ENCODE results near the gene ALDH1A3.

ALDH1A3 gene

DNA sequence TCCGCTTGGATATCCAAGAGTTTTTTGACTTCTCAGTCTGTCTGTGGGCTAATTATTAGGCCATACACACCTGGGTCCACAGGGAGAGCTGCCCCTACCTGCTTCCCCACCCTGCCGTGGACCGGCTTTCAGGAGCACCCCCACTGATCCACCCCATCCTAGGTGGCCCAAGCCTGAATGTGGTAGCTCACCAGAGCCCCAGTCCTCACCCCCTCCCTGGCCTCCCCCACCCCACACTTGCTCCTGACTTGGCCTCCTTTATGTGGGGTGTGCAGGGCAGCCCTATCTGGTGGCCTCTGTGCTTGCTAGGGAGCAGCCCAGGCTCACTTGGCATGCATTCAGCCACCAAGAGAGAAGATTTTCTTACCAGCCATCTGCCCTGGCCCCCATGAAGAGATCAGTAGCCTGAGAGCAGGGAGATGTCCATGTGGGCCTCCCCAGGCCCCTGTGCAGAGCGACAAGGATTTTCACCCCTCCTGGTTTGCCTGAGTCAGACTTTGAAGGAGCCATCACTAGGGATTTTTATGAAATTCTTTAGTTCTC is 50.7 kb downstream of the ALDH1A3 start:
- Mint-ChIP-seq H3K27me3 (peaks cover 46% of the 10 kb centered on the region), H3K4me3 (no peak overlapping the region), H3K9me3 (no peaks in the 10 kb centered on the region), H3K27ac (ENCODE audit: low read depth) (no peak overlapping the region), H3K4me1 (peaks cover 7% of the 10 kb centered on the region), H3K36me3 (ENCODE audit: insufficient read depth) (peaks cover 3% of the 10 kb centered on the region)
- no peak for ATAC-seq (replicated peaks; ENCODE audit: extremely low read depth, poor library complexity, severe bottlenecking)
- DNase-seq (ENCODE audit: low spot score in 2 of 2): no peak

DNA sequence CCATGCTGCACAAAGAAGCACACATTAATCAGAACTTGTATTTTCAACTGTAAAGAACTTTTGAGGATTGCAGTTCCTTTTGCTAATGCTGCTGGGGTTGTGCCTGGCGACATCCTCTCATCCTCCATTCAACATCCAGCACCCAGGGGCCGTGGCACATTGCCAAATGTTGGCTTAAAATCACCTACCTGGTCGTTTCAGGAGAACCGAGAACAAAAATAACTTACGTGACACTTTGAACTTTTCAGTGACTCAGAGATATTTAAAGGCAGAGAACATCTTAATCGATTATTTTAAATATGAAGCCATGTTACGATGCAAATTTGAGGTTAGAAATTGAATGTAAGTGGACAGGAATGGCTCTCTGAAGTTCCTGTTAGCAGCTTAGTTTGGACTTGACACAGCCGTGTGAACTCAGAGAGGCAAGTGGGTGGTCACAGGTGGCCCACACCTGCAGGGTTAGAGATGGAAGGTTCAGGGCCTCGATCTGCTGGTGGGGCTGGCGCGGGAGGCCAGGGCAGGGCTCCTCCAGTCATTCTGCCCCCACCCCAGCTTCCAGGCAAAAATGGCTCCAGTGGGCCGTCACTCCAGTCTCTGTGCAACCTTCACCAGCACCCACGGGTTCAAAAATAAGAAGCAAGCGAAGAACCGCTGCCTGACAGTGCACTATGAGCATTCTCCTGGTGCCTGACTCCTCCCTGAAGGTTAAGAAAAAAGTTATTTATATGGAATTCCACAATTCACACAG is 51.7 kb downstream of the ALDH1A3 start:
- H3K27me3 Mint-ChIP-seq: peaks cover 46% of the 10 kb centered on the region
- H3K4me3 Mint-ChIP-seq: no peak overlapping the region
- ATAC-seq (replicated peaks; ENCODE audit: extremely low read depth, poor library complexity, severe bottlenecking) (no peak), DNase-seq (ENCODE audit: low spot score in 2 of 2) (no peak)
- peaks cover 3% of the 10 kb centered on the region for H3K36me3 Mint-ChIP-seq (ENCODE audit: insufficient read depth)
- H3K9me3 Mint-ChIP-seq: no peaks in the 10 kb centered on the region
- peaks cover 7% of the 10 kb centered on the region for H3K4me1 Mint-ChIP-seq
- H3K27ac Mint-ChIP-seq (ENCODE audit: low read depth): no peak overlapping the region

DNA sequence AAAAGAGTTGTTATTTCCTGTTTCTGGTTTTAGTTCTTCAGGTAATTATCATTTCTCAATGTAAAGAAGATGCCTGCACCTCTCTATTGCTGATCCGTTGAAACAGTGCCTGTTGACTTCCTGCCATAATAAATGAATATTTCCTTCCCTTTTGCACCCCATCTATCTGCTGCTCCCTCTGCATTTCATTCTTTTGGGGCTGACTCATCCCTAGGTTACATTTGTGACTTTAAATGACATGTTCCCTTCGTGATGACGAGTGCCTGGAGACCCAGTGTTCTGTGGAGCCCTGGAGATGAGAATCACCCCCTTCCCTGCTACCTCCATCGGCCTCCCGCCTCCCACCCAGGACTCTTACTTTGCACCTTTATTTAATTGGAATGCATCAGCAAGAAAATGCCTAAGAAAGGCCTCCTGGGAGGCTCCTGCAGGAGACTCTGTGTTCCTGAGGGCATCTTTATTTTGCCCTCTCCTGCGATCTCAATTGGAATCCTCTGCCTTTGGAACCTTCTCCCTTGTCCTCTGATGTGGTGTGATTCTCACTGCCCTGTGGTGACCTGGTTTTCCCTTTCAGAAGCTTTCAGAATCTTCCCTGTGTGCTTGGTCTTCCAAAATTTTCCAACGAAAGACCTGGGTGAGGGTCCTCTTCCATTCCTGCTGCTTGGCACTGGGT is 53.2 kb downstream of the ALDH1A3 start:
- DNase-seq (ENCODE audit: low spot score in 2 of 2) (no peak), ATAC-seq (replicated peaks; ENCODE audit: extremely low read depth, poor library complexity, severe bottlenecking) (no peak)
- H3K27ac Mint-ChIP-seq (ENCODE audit: low read depth): no peak overlapping the region
- peaks cover 46% of the 10 kb centered on the region for H3K27me3 Mint-ChIP-seq
- peaks cover 7% of the 10 kb centered on the region for H3K4me1 Mint-ChIP-seq
- peaks cover 3% of the 10 kb centered on the region for H3K36me3 Mint-ChIP-seq (ENCODE audit: insufficient read depth)
- no peak overlapping the region for H3K4me3 Mint-ChIP-seq
- no peaks in the 10 kb centered on the region for H3K9me3 Mint-ChIP-seq

DNA sequence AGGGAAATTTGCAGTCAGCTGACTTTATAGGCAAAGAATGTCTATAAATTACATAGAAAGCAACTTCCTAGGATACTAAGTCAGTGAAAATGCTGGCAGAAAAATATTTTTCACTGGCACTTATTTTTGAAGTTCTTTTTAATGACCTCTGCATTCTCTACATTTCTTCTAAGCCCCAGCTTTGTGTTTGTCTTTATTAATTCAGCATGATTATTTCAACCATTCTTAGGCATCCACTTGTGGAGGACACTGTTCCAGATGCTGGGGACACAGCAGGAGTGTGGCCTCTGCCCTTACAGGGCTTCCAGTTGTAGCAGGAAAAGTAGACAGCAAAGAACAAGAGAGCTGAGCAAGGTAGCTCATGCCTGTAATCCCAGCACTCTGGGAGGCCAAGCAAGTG is 54.5 kb downstream of the ALDH1A3 start:
- Mint-ChIP-seq H3K27me3 (peaks cover 36% of the 10 kb centered on the region), H3K36me3 (ENCODE audit: insufficient read depth) (peaks cover 1% of the 10 kb centered on the region), H3K4me3 (no peak overlapping the region), H3K27ac (ENCODE audit: low read depth) (no peak overlapping the region), H3K4me1 (peaks cover 7% of the 10 kb centered on the region), H3K9me3 (no peaks in the 10 kb centered on the region)
- ATAC-seq (replicated peaks; ENCODE audit: extremely low read depth, poor library complexity, severe bottlenecking): no peak
- DNase-seq (ENCODE audit: low spot score in 2 of 2): no peak

DNA sequence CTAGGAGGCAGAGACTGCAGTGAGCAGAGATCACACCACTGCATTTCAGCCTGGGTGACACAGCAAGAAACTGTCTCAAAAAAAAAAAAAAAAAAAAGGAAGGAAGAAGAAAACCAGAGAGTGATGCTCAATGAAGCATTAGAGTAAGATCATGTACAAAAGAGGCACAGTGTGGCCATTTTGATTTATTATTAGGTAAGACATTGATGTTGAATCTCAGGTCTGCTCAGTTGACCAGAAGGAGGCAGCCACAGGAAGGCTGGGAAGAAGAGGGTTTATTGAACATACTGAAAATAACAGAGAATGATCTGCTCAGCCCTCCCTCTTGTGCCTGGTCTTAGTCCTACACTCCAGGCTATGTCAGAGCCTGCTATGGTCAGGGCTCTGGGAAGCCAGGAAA is 55.1 kb downstream of the ALDH1A3 start:
- ATAC-seq (replicated peaks; ENCODE audit: extremely low read depth, poor library complexity, severe bottlenecking) (no peak), DNase-seq (ENCODE audit: low spot score in 2 of 2) (no peak)
- no peaks in the 10 kb centered on the region for H3K9me3 Mint-ChIP-seq
- peaks cover 1% of the 10 kb centered on the region for H3K36me3 Mint-ChIP-seq (ENCODE audit: insufficient read depth)
- peaks cover 7% of the 10 kb centered on the region for H3K4me1 Mint-ChIP-seq
- no peak overlapping the region for H3K27ac Mint-ChIP-seq (ENCODE audit: low read depth)
- H3K27me3 Mint-ChIP-seq: peaks cover 31% of the 10 kb centered on the region
- H3K4me3 Mint-ChIP-seq: no peak overlapping the region

DNA sequence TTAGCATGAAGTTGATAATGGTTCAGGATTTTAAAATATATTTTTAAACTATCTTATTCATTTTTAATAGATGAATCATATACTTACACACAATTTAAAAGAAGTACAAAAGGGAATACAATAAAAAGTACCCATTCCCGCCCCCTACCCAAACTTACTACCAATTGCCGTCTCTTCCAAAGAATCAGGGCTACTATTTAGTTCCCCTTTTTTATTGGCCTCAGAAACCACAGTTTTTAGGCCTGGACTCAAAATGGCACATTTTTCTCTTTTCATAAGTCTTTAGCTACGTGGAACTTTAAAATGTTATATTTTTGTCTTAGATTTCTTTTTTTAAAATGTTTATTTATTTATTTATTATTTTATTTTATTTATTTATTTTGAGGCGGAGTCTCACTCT is 57.5 kb downstream of the ALDH1A3 start:
- peaks cover 17% of the 10 kb centered on the region for H3K27me3 Mint-ChIP-seq
- DNase-seq (ENCODE audit: low spot score in 2 of 2) (no peak), ATAC-seq (replicated peaks; ENCODE audit: extremely low read depth, poor library complexity, severe bottlenecking) (no peak)
- no peak overlapping the region for H3K4me3 Mint-ChIP-seq
- no peak overlapping the region for H3K27ac Mint-ChIP-seq (ENCODE audit: low read depth)
- no peaks in the 10 kb centered on the region for H3K9me3 Mint-ChIP-seq
- H3K4me1 Mint-ChIP-seq: peaks cover 7% of the 10 kb centered on the region
- no peaks in the 10 kb centered on the region for H3K36me3 Mint-ChIP-seq (ENCODE audit: insufficient read depth)

DNA sequence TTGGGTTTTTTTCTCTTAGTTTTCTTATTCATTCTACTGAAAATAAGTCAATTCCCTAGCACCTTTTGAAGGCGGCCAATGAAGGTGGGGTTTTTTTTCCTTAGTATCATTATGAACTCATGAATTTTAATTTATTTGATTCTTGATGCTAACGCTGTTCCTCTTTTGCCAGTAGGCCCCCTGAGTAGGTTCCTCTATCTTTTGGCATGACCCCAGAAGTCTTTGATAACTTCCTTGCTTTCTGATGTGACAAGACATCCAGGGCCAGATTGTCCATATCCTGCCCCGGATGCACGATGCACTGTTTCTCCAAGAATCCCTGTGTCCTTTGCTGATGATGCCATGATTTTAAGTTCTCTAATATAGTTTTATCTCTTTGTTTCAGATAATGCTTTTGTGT is 60.2 kb downstream of the ALDH1A3 start:
- Mint-ChIP-seq H3K27ac (ENCODE audit: low read depth) (no peak overlapping the region), H3K9me3 (no peaks in the 10 kb centered on the region), H3K4me3 (no peak overlapping the region), H3K36me3 (ENCODE audit: insufficient read depth) (no peaks in the 10 kb centered on the region), H3K4me1 (no peaks in the 10 kb centered on the region), H3K27me3 (no peaks in the 10 kb centered on the region)
- DNase-seq (ENCODE audit: low spot score in 2 of 2) (no peak), ATAC-seq (replicated peaks; ENCODE audit: extremely low read depth, poor library complexity, severe bottlenecking) (no peak)

DNA sequence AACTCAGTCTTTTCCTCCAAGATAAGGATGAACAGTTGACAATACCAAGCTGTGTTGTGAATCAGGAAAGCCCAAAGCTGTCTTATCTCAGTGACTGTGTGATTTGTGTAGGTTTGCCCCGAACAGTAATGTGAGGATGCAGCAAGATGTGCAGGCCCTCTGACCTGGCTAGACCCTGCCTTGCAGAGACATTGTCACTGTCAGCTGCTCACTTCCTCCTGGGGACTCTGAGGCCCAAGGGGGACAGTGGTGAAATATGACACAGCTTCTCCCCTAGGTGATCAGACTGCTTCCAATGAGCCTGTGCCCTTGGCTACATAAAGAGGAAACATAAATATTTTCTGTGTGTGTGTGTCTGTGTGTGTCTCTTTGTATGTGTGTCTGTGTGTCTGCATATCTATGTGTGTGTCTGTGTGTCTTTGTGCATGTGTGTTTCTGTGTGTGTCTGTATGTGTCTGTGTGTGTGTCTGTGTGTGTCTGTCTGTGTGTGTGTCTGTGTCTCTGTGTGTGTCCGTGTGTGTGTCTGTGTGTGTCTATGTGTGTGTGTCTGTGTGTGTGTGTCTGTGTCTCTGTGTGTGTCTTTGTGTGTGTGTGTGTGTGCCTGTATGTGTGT is 61.2 kb downstream of the ALDH1A3 start:
- Mint-ChIP-seq H3K9me3 (no peaks in the 10 kb centered on the region), H3K4me3 (no peak overlapping the region), H3K36me3 (ENCODE audit: insufficient read depth) (no peaks in the 10 kb centered on the region), H3K27me3 (no peaks in the 10 kb centered on the region), H3K27ac (ENCODE audit: low read depth) (no peak overlapping the region), H3K4me1 (no peaks in the 10 kb centered on the region)
- ATAC-seq (replicated peaks; ENCODE audit: extremely low read depth, poor library complexity, severe bottlenecking): no peak
- no peak for DNase-seq (ENCODE audit: low spot score in 2 of 2)

DNA sequence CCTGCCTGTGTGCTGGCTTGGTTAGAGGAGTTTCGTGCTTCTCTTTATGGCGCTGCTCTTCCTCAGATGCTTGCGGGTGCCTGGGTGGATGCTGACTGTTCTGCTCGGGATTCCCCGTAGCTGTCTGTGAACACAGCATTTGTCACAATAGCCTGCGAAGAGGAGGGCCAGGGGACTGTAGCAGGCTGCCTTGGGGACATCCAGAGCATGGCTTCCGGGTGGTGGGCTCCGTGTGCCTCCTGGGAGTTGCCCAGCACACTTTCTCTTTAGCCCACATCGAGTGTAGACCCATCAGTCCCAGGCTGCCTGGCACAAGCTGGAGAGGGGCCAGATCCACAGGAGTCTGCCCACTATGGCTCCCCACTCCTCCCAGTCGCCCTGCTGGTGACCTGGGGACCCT is 61.9 kb downstream of the ALDH1A3 start:
- no peaks in the 10 kb centered on the region for H3K36me3 Mint-ChIP-seq (ENCODE audit: insufficient read depth)
- no peaks in the 10 kb centered on the region for H3K4me1 Mint-ChIP-seq
- DNase-seq (ENCODE audit: low spot score in 2 of 2) (no peak), ATAC-seq (replicated peaks; ENCODE audit: extremely low read depth, poor library complexity, severe bottlenecking) (no peak)
- no peak overlapping the region for H3K4me3 Mint-ChIP-seq
- H3K9me3 Mint-ChIP-seq: no peaks in the 10 kb centered on the region
- no peak overlapping the region for H3K27ac Mint-ChIP-seq (ENCODE audit: low read depth)
- no peaks in the 10 kb centered on the region for H3K27me3 Mint-ChIP-seq

DNA sequence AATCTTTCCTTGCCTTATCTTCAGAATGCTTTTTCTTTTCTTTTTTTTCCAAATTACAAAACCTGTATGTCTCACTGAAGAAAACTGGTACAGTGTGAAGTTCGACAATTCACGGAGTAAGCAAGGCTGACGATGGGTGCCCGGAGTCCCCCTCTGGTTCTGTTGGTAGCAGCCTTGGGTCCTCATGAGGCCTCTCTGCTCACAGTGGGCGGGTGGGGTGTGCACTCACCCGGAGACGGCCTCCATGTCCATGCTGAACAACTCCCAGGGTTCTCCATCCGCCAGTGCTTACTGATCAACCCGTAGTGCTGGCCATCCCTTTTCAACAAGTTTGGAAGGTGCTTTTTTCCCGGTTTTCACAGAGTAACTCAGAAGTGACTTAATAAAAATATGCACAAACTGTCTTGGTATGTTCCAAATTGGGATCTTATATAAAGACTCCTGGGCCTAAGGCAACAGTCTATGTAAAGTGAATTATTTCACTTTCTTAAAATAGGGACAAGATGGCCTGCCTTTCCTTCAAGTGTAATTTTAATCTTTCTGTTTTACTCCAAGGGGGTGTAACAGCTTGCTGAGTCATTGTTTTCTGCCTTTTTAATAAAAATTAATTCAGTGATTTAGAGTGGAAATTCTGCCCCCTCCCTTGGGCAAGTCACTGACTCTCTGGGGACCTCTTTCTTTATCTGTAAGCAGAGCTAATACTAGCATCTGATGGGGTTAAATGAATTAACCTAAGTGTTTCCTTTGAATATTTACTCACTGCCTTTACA is 63.2 kb downstream of the ALDH1A3 start:
- Mint-ChIP-seq H3K27me3 (peaks cover under 1% of the 10 kb centered on the region), H3K27ac (ENCODE audit: low read depth) (no peak overlapping the region), H3K36me3 (ENCODE audit: insufficient read depth) (no peaks in the 10 kb centered on the region), H3K4me1 (no peaks in the 10 kb centered on the region), H3K9me3 (no peaks in the 10 kb centered on the region), H3K4me3 (no peak overlapping the region)
- DNase-seq (ENCODE audit: low spot score in 2 of 2) (no peak), ATAC-seq (replicated peaks; ENCODE audit: extremely low read depth, poor library complexity, severe bottlenecking) (no peak)

DNA sequence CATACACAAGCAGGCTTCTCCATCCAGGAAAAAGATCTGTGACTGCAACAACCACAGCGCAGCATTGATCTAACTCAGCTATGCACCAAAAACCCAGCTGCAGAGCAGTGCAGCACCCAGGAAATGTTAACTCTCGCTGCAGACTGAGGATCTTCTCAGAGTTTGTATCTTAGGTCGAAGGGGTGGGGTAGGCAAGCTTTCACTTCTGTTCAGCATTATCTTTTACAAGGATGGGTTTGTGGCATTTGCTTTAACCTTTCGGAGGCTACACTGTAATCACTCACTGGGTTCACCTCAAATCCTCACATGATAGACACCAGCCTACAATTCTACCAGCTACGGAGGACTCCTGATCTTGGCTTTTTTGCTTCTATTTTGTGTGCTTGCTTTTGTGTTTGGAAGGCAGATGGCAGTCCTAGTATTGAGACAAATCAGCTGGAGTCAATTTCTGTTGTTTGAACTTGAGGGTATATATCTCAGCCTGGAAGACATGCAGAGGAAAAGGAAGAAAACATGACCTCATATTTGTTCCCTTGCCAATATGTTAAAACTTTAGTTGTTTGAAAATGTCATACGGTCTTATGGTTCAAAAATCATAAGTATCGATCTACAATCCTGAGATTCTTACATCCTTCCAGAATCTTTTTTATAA is 64.7 kb downstream of the ALDH1A3 start:
- H3K4me3 Mint-ChIP-seq: no peak overlapping the region
- peaks cover 16% of the 10 kb centered on the region for H3K27me3 Mint-ChIP-seq
- no peak overlapping the region for H3K27ac Mint-ChIP-seq (ENCODE audit: low read depth)
- H3K36me3 Mint-ChIP-seq (ENCODE audit: insufficient read depth): no peaks in the 10 kb centered on the region
- H3K4me1 Mint-ChIP-seq: no peaks in the 10 kb centered on the region
- H3K9me3 Mint-ChIP-seq: no peaks in the 10 kb centered on the region
- no peak for DNase-seq (ENCODE audit: low spot score in 2 of 2)
- ATAC-seq (replicated peaks; ENCODE audit: extremely low read depth, poor library complexity, severe bottlenecking): no peak

DNA sequence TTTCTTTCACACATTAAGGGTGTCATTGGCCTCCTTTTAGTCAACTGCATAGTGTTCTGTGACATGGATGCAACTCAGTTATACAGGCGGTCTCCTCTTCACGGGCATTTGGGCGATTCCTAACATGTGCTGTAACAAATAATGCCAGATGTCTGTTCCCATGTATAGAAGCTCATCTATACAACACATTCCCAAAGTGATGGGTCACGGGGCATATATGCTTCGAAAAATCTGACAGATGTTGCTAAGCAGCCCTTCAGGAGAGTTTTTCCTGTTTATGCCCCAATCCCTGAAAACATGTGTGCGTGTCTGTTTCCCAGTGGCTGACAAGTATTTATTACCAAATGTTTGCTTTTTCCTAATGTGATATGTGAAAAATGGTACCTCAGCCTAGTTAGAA is 65.4 kb downstream of the ALDH1A3 start:
- H3K4me1 Mint-ChIP-seq: no peaks in the 10 kb centered on the region
- no peak overlapping the region for H3K4me3 Mint-ChIP-seq
- H3K36me3 Mint-ChIP-seq (ENCODE audit: insufficient read depth): no peaks in the 10 kb centered on the region
- ATAC-seq (replicated peaks; ENCODE audit: extremely low read depth, poor library complexity, severe bottlenecking): no peak
- H3K27ac Mint-ChIP-seq (ENCODE audit: low read depth): no peak overlapping the region
- H3K9me3 Mint-ChIP-seq: no peaks in the 10 kb centered on the region
- no peak for DNase-seq (ENCODE audit: low spot score in 2 of 2)
- peaks cover 18% of the 10 kb centered on the region for H3K27me3 Mint-ChIP-seq

Data from central memory CD8-positive, alpha-beta T cell (primary cell).